Thyroid gland (tissue), 4 donors: ENCODE measurements around the gene MYO3A.

ENCODE experiments used
- CTCF ChIP-seq, 6 experiments: fragments of 200-600 bp in 3 of 6; fragments of 450-650 bp in 3 of 6; sonication (generic) in 3 of 6; IDR thresholded peaks; one replicate each; pipeline ENCODE4 v1.5.1; 2016 to 2019; ENCODE audit warnings: antibody characterized with exemption in 6 of 6, mild to moderate bottlenecking in 2 of 6, inconsistent platforms in 1 of 6, moderate library complexity in 1 of 6
- POLR2A ChIP-seq, 2 donors: fragments of 450-650 bp; IDR thresholded peaks; one replicate each; pipeline ENCODE4 v1.6.1; 2017; ENCODE audit warnings: antibody characterized with exemption in 2 of 2, mild to moderate bottlenecking in 2 of 2, moderate library complexity in 1 of 2

GRCh38 chr10:26238378-26238777, 304.3 kb downstream of the MYO3A start:
- no peak for TF ChIP-seq CTCF (IDR thresholded peaks at IDR 0.05)
- no peak for TF ChIP-seq POLR2A (IDR thresholded peaks at IDR 0.05)
